H54 (cell line): ENCODE results near the gene KCTD18.

Experiments
- DNase-seq: peaks from one replicate; pipeline ENCODE4 v3.0.0; 2011; ENCODE audit warnings: low spot score, mixed read lengths; ENCODE audit not compliant: insufficient read length
- FAIRE-seq: peaks from 3 replicates; lab custom pipeline; 2011; peaks lifted over from hg19 to GRCh38; lab: Jason Lieb, UNC
- POLR2A ChIP-seq: IDR thresholded peaks from 2 replicates; pipeline ENCODE4 v1.6.1; 2011; ENCODE audit warnings: low read depth, mild to moderate bottlenecking, low read length

KCTD18 gene

GRCh38 chr2:200455958-200456421, 53.9 kb downstream of the KCTD18 start:
- FAIRE-seq (no peak), DNase-seq (no peak)
- no peak for TF ChIP-seq POLR2A

DNA sequence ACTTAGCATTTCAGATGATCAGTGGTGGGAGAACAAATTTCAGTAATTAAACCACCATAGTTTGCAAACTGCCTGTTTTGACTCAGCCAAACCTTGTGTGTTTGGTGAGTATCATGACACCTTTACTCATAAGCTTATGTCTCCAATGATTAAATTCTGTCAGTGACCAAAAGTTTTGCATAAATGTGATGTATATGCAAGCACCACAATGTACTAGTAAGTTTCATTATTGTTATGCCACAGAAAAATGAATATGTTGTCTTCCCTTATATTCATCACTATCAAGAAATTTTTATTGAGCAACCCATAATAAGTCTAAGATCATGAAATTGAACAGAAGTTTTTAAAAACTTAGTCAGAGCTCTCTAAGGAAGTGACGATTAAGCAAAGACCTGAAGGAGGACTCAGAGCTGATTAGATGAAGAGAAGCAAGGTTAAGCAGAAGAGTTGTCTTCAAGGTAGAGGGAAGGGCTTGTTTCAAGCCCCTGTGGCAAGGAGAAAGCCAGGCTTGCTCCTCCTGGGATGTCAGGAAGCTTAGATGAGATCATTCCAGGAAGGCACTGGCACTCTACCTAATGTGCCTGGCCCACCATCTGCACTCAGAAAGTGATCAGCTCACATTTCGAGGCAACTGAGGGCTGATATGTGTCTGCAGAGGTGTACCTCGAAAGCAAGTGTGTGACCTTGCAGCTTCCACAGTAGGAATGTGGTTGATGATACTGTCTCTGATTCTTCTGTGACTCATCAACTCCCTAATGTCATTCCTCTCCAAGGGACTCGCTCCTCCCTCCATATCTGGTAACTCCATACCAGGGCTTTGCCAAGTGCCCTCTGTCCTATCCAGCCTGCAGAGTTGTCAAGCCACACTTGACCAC, 54.7 kb downstream of the KCTD18 start:
- FAIRE-seq (peak; percentile 90), DNase-seq (peak; percentile 47)
- no peak for TF ChIP-seq POLR2A

DNA sequence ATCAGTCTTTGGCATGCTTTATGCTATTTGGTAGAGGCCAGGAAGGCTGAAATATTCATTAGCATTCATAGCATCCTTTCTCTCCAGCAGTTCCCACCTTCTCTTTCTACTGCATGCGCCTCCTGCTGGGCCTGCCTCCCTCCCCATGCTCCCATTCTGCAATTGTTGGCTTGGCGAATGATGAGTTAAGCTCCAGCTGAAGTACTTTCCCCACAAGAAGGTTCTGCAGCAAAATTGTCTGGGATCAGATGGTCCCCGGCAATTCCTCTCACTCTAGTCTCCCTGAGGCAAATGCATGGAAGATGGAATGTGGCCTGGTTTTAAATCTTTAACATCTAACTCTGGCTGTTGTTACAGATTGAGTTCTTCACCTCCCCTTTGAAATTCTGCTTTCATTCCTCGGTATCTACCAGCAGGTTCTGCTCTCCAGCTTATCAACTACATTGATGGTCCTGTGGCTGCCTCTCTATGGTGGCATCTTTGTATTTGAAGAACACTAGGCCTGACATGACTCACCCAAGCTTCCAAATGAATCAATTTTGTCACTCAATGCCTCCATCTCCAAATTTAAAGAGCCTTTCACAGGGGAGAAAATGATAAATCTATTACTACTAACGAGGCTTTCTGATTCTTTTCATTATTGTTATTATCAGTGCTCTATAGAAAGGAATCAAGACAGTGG, 55.9 kb downstream of the KCTD18 start:
- no peak for DNase-seq
- no peak for TF ChIP-seq POLR2A
- FAIRE-seq: no peak

GRCh38 chr2:200453142-200453852, 56.6 kb downstream of the KCTD18 start:
- DNase-seq (no peak), FAIRE-seq (no peak)
- TF ChIP-seq POLR2A: no peak

DNA sequence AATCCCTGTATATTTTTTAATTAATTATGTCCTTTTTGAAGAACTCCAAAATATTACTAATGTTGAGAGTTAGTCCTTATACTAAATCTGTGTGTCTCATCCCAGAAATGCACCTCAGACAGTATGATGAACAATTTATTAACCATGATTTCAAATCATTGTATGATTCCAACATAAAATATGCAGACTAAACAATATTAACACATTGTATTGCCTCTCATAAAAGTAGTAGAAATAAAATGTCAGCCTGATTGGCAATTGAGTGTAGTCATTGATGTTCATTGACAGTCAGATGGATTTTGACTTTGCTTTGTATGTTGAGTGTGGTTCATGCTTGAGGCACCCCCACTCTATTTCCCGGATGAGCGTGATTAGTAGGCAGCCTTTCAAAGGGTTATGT, 57.5 kb downstream of the KCTD18 start:
- DNase-seq (no peak), FAIRE-seq (no peak)
- TF ChIP-seq POLR2A: no peak

GRCh38 chr2:200451511-200451910, 58.4 kb downstream of the KCTD18 start:
- no peak for TF ChIP-seq POLR2A
- FAIRE-seq: no peak
- no peak for DNase-seq

DNA sequence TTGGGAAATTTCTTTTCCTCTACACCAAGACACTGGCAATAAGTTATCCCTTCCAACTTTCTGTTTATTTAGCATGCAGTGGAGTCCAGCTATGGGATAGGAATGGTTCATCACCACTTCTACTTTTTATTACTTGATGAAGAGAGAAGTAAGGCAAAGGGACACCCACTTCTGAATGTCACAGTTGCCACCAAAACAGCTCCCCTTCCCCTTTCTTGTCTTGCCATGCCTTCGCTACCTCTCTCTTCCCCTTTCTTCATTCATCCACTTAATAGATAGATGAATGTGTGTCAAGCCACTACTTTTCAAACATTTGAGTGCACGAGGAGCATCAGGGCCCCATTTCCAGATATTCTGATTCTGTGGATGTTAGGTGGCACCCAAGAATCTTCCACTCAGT, 59.6 kb downstream of the KCTD18 start:
- FAIRE-seq: no peak

GRCh38 chr2:200449149-200449548, 60.7 kb downstream of the KCTD18 start:
- FAIRE-seq (no peak), DNase-seq (no peak)
- TF ChIP-seq POLR2A: no peak

More for the DNA sequence above, 59.6 kb downstream of the KCTD18 start:
- TF ChIP-seq POLR2A: no peak
- no peak for DNase-seq

- DNase-seq: no peak
- no peak for FAIRE-seq
- no peak for TF ChIP-seq POLR2A
These were observed 61.4 kb downstream of the KCTD18 start for GRCh38 chr2:200448455-200448854.

DNA sequence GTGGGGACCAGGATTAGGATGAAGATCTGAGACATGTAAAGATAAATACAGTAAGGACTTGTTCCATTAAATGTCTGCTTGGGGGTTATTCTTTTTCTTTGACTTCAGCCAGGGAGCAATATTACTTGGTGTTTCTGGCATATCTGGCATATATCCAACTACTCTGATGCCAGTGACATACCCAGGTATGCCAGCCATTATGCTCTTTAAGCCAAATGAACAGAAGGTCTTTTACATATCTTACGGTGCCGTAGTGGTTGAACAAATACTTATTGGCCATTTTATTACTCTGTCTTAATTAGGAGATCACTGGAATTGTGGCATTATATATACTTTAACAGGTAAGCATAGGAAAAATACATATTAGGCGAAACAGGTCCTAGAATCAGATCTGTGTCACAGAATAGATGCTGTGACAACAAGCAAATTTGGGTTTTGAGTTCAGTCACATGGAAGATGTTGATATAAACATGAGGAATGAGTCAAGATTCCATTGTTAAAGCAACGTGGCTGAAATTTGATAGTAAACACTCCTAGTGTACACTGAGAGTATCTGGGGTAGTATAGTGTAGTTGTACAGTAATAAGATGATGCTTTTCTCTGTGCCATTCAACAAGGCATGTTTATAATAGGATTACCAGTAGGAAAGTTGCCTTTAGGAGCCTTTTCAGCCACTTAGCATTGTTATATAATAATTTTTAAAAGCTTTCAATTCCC, 62.6 kb downstream of the KCTD18 start:
- peak; percentile 36 for FAIRE-seq
- no peak for TF ChIP-seq POLR2A
- DNase-seq: no peak

DNA sequence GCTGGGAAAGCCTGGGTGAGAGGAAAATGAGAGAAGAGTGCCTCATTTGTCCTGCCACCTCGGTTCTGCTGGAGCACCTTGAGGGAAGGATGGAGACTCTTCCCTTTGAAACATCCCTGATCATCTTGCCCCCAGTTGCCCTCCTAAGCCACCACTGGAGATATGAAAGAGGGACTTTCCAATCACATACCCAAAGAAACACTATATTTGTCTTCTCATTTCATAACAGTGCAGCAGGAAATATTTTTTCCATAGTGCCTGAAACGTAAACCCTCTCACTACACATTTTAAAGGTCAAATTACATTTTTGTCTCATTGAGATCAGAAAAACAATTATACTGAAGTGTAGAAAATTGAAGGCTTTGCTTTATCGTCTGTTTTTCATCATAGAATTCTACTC, 63.3 kb downstream of the KCTD18 start:
- DNase-seq: no peak
- no peak for FAIRE-seq
- no peak for TF ChIP-seq POLR2A

- DNase-seq (no peak), FAIRE-seq (no peak)
- TF ChIP-seq POLR2A: no peak
These were observed 64.6 kb downstream of the KCTD18 start for GRCh38 chr2:200445284-200445683.

GRCh38 chr2:200444530-200444929, 65.3 kb downstream of the KCTD18 start:
- DNase-seq: no peak
- no peak for FAIRE-seq
- no peak for TF ChIP-seq POLR2A
